B cell (primary cell): ENCODE data around the gene PCDHGA9. TPM values are rescaled to one million over a fixed set of nuclear protein-coding genes. Genes with fewer than 3 reads are reported as not detected.
A peak's percentile ranks its signal among the peaks of the same experiment; 100 is the strongest.

ENCODE experiments used
- ATAC-seq: fragments of 200-7000 bp; cut with Tn5 transposase; one replicate; pipeline ENCODE4 v1.10.0; 2021; ENCODE audit warnings: low read depth, mild to moderate bottlenecking, moderate number of reproducible peaks, moderate library complexity
- CTCF ChIA-PET: fragments of 350-600 bp; sonication (Branson Sonifier 250); formaldehyde crosslinking; loops from one replicate; lab custom pipeline; 2021; ENCODE audit warnings: antibody characterized with exemption, inconsistent platforms; lab: Charles Lee
- POLR2A ChIA-PET: fragments of 350-600 bp; sonication (Branson Sonifier 250); formaldehyde crosslinking; loops from one replicate; lab custom pipeline; 2021; ENCODE audit warnings: antibody characterized with exemption; lab: Charles Lee
- DNase-seq: peaks from one replicate; pipeline ENCODE4 v3.0.0; 2013
- H2AFZ ChIP-seq: 2 replicates; pipeline ENCODE4 v1.6.1; 2012; ENCODE audit warnings: mild to moderate bottlenecking, low read depth, low read length; ENCODE audit not compliant: insufficient read depth, poor library complexity, severe bottlenecking
- H3K27ac ChIP-seq, 2 donors: 1 replicate in 1 of 2; 2 replicates in 1 of 2; pipeline ENCODE4 v1.5.1; 2012 to 2013; ENCODE audit warnings: low read length in 2 of 2, mild to moderate bottlenecking in 2 of 2, moderate library complexity in 1 of 2
- H3K27me3 ChIP-seq, 4 experiments: fragments of 200-600 bp in 1 of 4; sonication (generic) in 1 of 4; replicated peaks in 1 of 4; 1 replicate in 2 of 4; 2 replicates in 2 of 4; pipeline versions ENCODE4 v1.6.1 to v1.7.0; 2013 to 2016; ENCODE audit warnings: low read length in 3 of 4, mild to moderate bottlenecking in 2 of 4, mixed read lengths in 1 of 4, moderate library complexity in 1 of 4; ENCODE audit not compliant: insufficient read depth in 4 of 4, control insufficient read depth in 3 of 4; ENCODE audit errors: control extremely low read depth in 1 of 4
- H3K36me3 ChIP-seq, 2 experiments: replicated peaks in 1 of 2; 1 replicate in 1 of 2; 2 replicates in 1 of 2; pipeline versions ENCODE4 v1.6.1 to v1.7.1; 2013; ENCODE audit warnings: low read length in 1 of 2; ENCODE audit not compliant: insufficient read depth in 2 of 2, control insufficient read depth in 1 of 2; ENCODE audit errors: control extremely low read depth in 1 of 2, extremely low read depth in 1 of 2
- H3K4me1 ChIP-seq, 2 donors: fragments of 200-600 bp in 1 of 2; sonication (generic) in 1 of 2; 1 replicate in 1 of 2; 2 replicates in 1 of 2; pipeline versions ENCODE4 v1.5.1 to v1.6.1; 2013 to 2017; ENCODE audit warnings: low read length in 2 of 2; ENCODE audit not compliant: control insufficient read depth in 2 of 2, insufficient read depth in 2 of 2
- H3K4me2 ChIP-seq: replicated peaks from 2 replicates; pipeline ENCODE3; 2012; ENCODE audit warnings: mild to moderate bottlenecking, low read depth, low read length; ENCODE audit not compliant: poor library complexity, severe bottlenecking
- H3K4me3 ChIP-seq, 5 experiments: fragments of 200-600 bp in 1 of 5; sonication (generic) in 1 of 5; 1 replicate in 3 of 5; 2 replicates in 2 of 5; pipeline versions ENCODE4 v1.5.1 to v1.7.0; 2011 to 2016; ENCODE audit warnings: low read length in 4 of 5, mild to moderate bottlenecking in 4 of 5, low read depth in 2 of 5, control low read depth in 1 of 5, moderate library complexity in 1 of 5; ENCODE audit not compliant: insufficient read depth in 1 of 5; ENCODE audit errors: control extremely low read depth in 1 of 5, extremely low read depth in 1 of 5
- H3K79me2 ChIP-seq: fragments of 200-600 bp; sonication (generic); one replicate; pipeline ENCODE4 v1.6.0; 2016; ENCODE audit warnings: low read length; ENCODE audit not compliant: control insufficient read depth, insufficient read depth
- H3K9ac ChIP-seq: fragments of 200-600 bp; sonication (generic); 2 replicates; pipeline ENCODE4 v1.6.1; 2017; ENCODE audit warnings: mild to moderate bottlenecking, low read length, moderate library complexity
- H3K9me3 ChIP-seq, 3 donors: one replicate each; pipeline versions ENCODE4 v1.6.1 to v1.7.1; 2013; ENCODE audit warnings: low read length in 2 of 3; ENCODE audit not compliant: control insufficient read depth in 2 of 3, insufficient read depth in 1 of 3; ENCODE audit errors: control extremely low read depth in 1 of 3
- H4K20me1 ChIP-seq: 2 replicates; pipeline ENCODE4 v1.6.0; 2012; ENCODE audit warnings: mild to moderate bottlenecking, low read length; ENCODE audit not compliant: insufficient read depth, control insufficient read depth, poor library complexity, severe bottlenecking
- H3K27ac Mint-ChIP-seq: one replicate; pipeline ENCODE4 v1.8.0; 2021; ENCODE audit warnings: mixed read lengths
- H3K27me3 Mint-ChIP-seq: one replicate; pipeline ENCODE4 v1.8.0; 2021; ENCODE audit warnings: mixed read lengths
- H3K4me1 Mint-ChIP-seq: one replicate; pipeline ENCODE4 v1.8.0; 2021; ENCODE audit warnings: mixed read lengths
- H3K4me3 Mint-ChIP-seq: one replicate; pipeline ENCODE4 v1.8.0; 2021; ENCODE audit warnings: mixed read lengths
- H3K9me3 Mint-ChIP-seq: one replicate; pipeline ENCODE4 v1.8.0; 2022; ENCODE audit warnings: mixed read lengths; ENCODE audit not compliant: insufficient read depth
- EZH2 ChIP-seq: IDR thresholded peaks from 2 replicates; pipeline ENCODE4 v1.6.1; 2012; ENCODE audit warnings: borderline replicate concordance, low read depth, mild to moderate bottlenecking, moderate library complexity, low read length; ENCODE audit not compliant: insufficient read depth, poor library complexity, severe bottlenecking
- WGBS: methylation state at CpG from one replicate; pipeline ENCODE4 v1.1.5; 2013; ENCODE audit warnings: missing lambda C conversion rate; ENCODE audit not compliant: insufficient coverage; 5-methylcytosine and 5-hydroxymethylcytosine counted together
- intact Hi-C: fragments of 100-400 bp; cut with micrococcal nuclease; formaldehyde crosslinking; loops from one replicate; pipeline ENCODE4 v1.10.0; 2022
- polyA plus RNA-seq: library from polyadenylated mRNA; depleted of rRNA; stranded (reverse); fragments of >200 nt; gene quantifications from 2 replicates; pipeline ENCODE4 v1.2.3, GENCODE V29; 2012
- total RNA-seq, 2 donors: library from RNA; stranded (reverse); fragments of 120-200 nt in 1 of 2; gene quantifications; 1 replicate in 1 of 2; 2 replicates in 1 of 2; pipeline versions ENCODE4 v1.2.3 to v1.2.4, GENCODE V29; 2013 to 2022
- TF ChIP-seq, protein P1 (sequence below): fragments of 200-600 bp; IDR thresholded peaks from one replicate; pipeline ENCODE4 v1.8.0; 2022; ENCODE audit warnings: antibody characterized with exemption, mild to moderate bottlenecking

PCDHGA9 gene
- total and polyA plus RNA-seq, 2 donors (not counting 1 experiment from before 2014, with no cell fraction given): 0.19 to 2.5 TPM

DNA sequence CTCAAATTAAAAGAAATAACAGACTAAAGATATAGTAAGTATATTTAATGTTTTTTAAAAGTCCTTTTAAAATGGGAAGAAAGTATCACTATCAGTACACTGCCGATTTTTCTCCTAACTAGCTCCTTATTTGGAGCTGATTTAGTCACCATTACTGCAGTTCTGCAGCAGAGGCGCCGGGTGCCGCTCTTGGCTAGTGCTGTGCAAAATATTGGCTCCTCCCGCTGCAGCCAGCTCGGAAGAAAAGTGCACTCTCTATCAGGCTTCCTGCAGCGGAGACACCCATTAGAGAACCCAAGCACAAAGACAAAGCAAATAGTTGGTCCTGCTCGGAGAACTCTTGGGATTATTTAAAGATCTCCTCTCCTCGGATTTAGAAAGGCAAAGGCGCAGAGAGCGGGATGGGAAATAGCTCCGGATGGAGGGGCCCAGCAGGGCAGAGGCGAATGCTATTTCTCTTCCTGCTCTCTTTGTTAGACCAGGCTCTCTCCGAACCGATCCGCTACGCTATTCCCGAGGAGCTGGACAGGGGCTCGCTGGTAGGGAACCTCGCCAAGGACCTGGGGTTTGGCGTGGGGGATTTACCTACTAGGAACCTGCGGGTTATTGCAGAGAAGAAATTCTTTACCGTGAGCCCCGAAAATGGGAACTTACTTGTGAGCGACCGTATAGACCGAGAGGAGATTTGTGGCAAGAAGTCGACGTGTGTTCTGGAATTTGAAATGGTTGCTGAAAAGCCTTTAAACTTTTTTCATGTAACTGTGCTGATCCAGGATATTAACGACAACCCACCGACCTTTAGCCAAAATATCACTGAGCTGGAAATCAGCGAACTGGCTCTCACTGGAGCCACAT lies 32.4 kb upstream of the PCDHGA9 start, which contains the start of gene PCDHGB3:
Gene PCDHGB3 (plus strand): TSS at position 249 of the 855 bp plus-strand sequence. CDS start 153 bp downstream, at position 402.
- intact Hi-C loops: loop anchor here (1.0 to 5.0 kb wide), 2 partner anchors 32 to 188 kb away; partner anchors contain the start of gene PCDHGA9
- TF ChIP-seq, protein P1, sequence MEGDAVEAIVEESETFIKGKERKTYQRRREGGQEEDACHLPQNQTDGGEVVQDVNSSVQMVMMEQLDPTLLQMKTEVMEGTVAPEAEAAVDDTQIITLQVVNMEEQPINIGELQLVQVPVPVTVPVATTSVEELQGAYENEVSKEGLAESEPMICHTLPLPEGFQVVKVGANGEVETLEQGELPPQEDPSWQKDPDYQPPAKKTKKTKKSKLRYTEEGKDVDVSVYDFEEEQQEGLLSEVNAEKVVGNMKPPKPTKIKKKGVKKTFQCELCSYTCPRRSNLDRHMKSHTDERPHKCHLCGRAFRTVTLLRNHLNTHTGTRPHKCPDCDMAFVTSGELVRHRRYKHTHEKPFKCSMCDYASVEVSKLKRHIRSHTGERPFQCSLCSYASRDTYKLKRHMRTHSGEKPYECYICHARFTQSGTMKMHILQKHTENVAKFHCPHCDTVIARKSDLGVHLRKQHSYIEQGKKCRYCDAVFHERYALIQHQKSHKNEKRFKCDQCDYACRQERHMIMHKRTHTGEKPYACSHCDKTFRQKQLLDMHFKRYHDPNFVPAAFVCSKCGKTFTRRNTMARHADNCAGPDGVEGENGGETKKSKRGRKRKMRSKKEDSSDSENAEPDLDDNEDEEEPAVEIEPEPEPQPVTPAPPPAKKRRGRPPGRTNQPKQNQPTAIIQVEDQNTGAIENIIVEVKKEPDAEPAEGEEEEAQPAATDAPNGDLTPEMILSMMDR: peak; percentile 38
- no peak for TF ChIP-seq EZH2
- ChIA-PET CTCF (interaction anchor here (0.7 to 3.0 kb wide), 15 partner anchors 12 to 509 kb away, joined by 3 to 17 read pairs (median 4); partner anchors contain the start of genes PCDHGA10, PCDHGA11, PCDHGA12 and PCDHGC3), POLR2A (no interaction called here)
- H3K9ac ChIP-seq: peak within 1 kb of the TSS; percentile 51
- H4K20me1 ChIP-seq: no peaks in the 10 kb centered on the region
- peak within 1 kb of the TSS; percentile 58 for H3K4me2 ChIP-seq
- H3K27ac ChIP-seq: no peak within 1 kb of the TSS
- H3K79me2 ChIP-seq: no peaks in the 10 kb centered on the region
- ATAC-seq: peak; percentile 74
- Mint-ChIP-seq H3K4me1 (peaks cover 8% of the 10 kb centered on the region), H3K27ac (peak within 1 kb of the TSS; percentile 39), H3K9me3 (peaks cover 9% of the 10 kb centered on the region), H3K4me3 (peak within 1 kb of the TSS; percentile 82), H3K27me3 (peaks cover 53% of the 10 kb centered on the region)
- peak within 1 kb of the TSS; percentile 71 for H2AFZ ChIP-seq
- peak; percentile 54 for DNase-seq
- 26% methylated on average over 32 of the region's 32 CpGs for WGBS
- H3K4me1 ChIP-seq: peaks cover 0 to 5% of the 10 kb centered on the region in 2 donors
- peak within 1 kb of the TSS in 4 of 5 experiments; percentile 23 to 55 (median 38) for H3K4me3 ChIP-seq
- H3K9me3 ChIP-seq: peaks cover 4 to 61% (median 45%) of the 10 kb centered on the region in 3 donors
- no peaks in the 10 kb centered on the region for H3K36me3 ChIP-seq
- H3K27me3 ChIP-seq: peaks cover 0 to 65% (median 39%) of the 10 kb centered on the region in 4 experiments
